Body of pancreas (tissue), 4 donors: ENCODE results near the gene SIX5.

ENCODE experiments used
- CTCF ChIP-seq, 7 experiments: fragments of 450-650 bp in 4 of 7; fragments of 200-600 bp in 3 of 7; sonication (generic) in 3 of 7; IDR thresholded peaks; one replicate each; pipeline ENCODE4 v1.5.1; 2016 to 2019; ENCODE audit warnings: antibody characterized with exemption in 7 of 7
- POLR2A ChIP-seq, 3 donors: fragments of 450-650 bp; IDR thresholded peaks; one replicate each; pipeline ENCODE4 v1.6.1; 2016; ENCODE audit warnings: antibody characterized with exemption in 3 of 3, mild to moderate bottlenecking in 2 of 3

GRCh38 chr19:45785781-45786532, 16.9 kb upstream of the SIX5 start:
- TF ChIP-seq CTCF (IDR thresholded peaks at IDR 0.05) (no peak), POLR2A (IDR thresholded peaks at IDR 0.05) (no peak)
